GM19452 (cell line): ENCODE data around the gene GK.
"Not testable (repeated sequence)": the region's sequence is repeated elsewhere in the genome, so short reads cannot be mapped to it uniquely, and the experiment has no call there.

Experiments used
- ATAC-seq: cut with Tn5 transposase; IDR thresholded peaks from one replicate; pipeline ENCODE4 v1.9.1; 2021; ENCODE audit not compliant: unreplicated experiment

Gene GK

GRCh38 chrX:30652527-30653414 is 452 bp upstream of the GK start:
- ATAC-seq: peak; percentile 88

- ATAC-seq: not testable (repeated sequence)
These were observed 1.2 kb downstream of the GK start for GRCh38 chrX:30654386-30654785.

GRCh38 chrX:30654989-30655607 is 1.9 kb downstream of the GK start:
- ATAC-seq: no peak

GRCh38 chrX:30655991-30656390 is 2.8 kb downstream of the GK start:
- no peak for ATAC-seq

- no peak for ATAC-seq
These were observed 4.3 kb downstream of the GK start for GRCh38 chrX:30657196-30658161.

- no peak for ATAC-seq
These were observed 6.2 kb downstream of the GK start for GRCh38 chrX:30659421-30659820.

GRCh38 chrX:30661228-30661627 is 8.0 kb downstream of the GK start:
- no peak for ATAC-seq

GRCh38 chrX:30663322-30663721 is 10.1 kb downstream of the GK start:
- ATAC-seq: no peak

GRCh38 chrX:30665471-30665870 is 12.2 kb downstream of the GK start:
- no peak for ATAC-seq

GRCh38 chrX:30666094-30666493 is 12.9 kb downstream of the GK start:
- ATAC-seq: no peak

GRCh38 chrX:30668581-30668980 is 15.4 kb downstream of the GK start:
- no peak for ATAC-seq

- ATAC-seq: not testable (repeated sequence)
These were observed 18.0 kb downstream of the GK start for GRCh38 chrX:30671189-30671588.

GRCh38 chrX:30673127-30673796 is 20.0 kb downstream of the GK start:
- ATAC-seq: no peak

- no peak for ATAC-seq
These were observed 20.8 kb downstream of the GK start for GRCh38 chrX:30673884-30674598.

GRCh38 chrX:30674799-30675198 is 21.6 kb downstream of the GK start:
- ATAC-seq: no peak

- no peak for ATAC-seq
These were observed 26.1 kb downstream of the GK start for GRCh38 chrX:30679369-30679768.

- no peak for ATAC-seq
These were observed 27.4 kb downstream of the GK start for GRCh38 chrX:30680618-30681017.

GRCh38 chrX:30688641-30689040 is 35.4 kb downstream of the GK start:
- ATAC-seq: no peak

- ATAC-seq: no peak
These were observed 35.9 kb downstream of the GK start for GRCh38 chrX:30689116-30689515.

GRCh38 chrX:30690330-30690729 is 37.1 kb downstream of the GK start:
- no peak for ATAC-seq
